IMR-90 (cell line): Measurements from ENCODE around the gene WDR37. TPM values are rescaled to one million over a fixed set of nuclear protein-coding genes. Genes with fewer than 3 reads are reported as not detected.

Experiments used
- ATAC-seq: fragments of 200-7000 bp; cut with Tn5 transposase; 2 replicates; pipeline ENCODE4 v1.9.1; 2020; ENCODE audit warnings: low read depth, mild to moderate bottlenecking, moderate library complexity
- BruUV-seq: library from RNA; stranded (reverse); fragments of 400-500 nt; replicated peaks from 2 replicates; lab custom pipeline; 2021; lab: Mats Ljungman, UMichigan
- CTCF ChIA-PET: fragments of 300-600 bp; formaldehyde crosslinking; extraction: SDS; loops from one replicate; lab custom pipeline; 2021; ENCODE audit warnings: antibody characterized with exemption; lab: Yijun Ruan, JAX
- POLR2A ChIA-PET: fragments of 300-600 bp; sonication (Branson Sonifier 250); formaldehyde crosslinking; loops from one replicate; lab custom pipeline; 2022; ENCODE audit warnings: antibody characterized with exemption; ENCODE audit not compliant: unreplicated experiment; lab: Charles Lee
- DNase-seq: peaks from one replicate; pipeline ENCODE4 v3.0.0; 2013
- H2AFZ ChIP-seq: replicated peaks from 2 replicates; pipeline ENCODE3; 2013; ENCODE audit warnings: low read length, mild to moderate bottlenecking; ENCODE audit not compliant: poor library complexity
- H2AK5ac ChIP-seq: 2 replicates; pipeline ENCODE4 v1.6.1; 2013; ENCODE audit warnings: low read depth, low read length, inconsistent platforms
- H2AK9ac ChIP-seq: replicated peaks from 2 replicates; pipeline ENCODE3; 2013; ENCODE audit warnings: mild to moderate bottlenecking, low read depth, low read length, moderate library complexity; ENCODE audit not compliant: poor library complexity
- H2BK120ac ChIP-seq: 2 replicates; pipeline ENCODE4 v1.6.1; 2013; ENCODE audit warnings: low read depth, low read length, inconsistent platforms
- H2BK15ac ChIP-seq: 3 replicates; pipeline ENCODE4 v1.6.1; 2013; ENCODE audit warnings: low read depth, low read length, inconsistent platforms
- H2BK20ac ChIP-seq: 2 replicates; pipeline ENCODE4 v1.6.1; 2013; ENCODE audit warnings: low read depth, mild to moderate bottlenecking, inconsistent platforms, low read length, moderate library complexity
- H2BK5ac ChIP-seq: 2 replicates; pipeline ENCODE4 v1.6.1; 2013; ENCODE audit warnings: mild to moderate bottlenecking, low read depth, low read length, inconsistent platforms; ENCODE audit not compliant: poor library complexity, severe bottlenecking
- H3K14ac ChIP-seq: replicated peaks from 2 replicates; pipeline ENCODE4 v1.6.1; 2013; ENCODE audit warnings: low read depth, low read length, inconsistent platforms
- H3K18ac ChIP-seq: 2 replicates; pipeline ENCODE4 v1.6.1; 2013; ENCODE audit warnings: low read depth, low read length, control low read depth
- H3K23ac ChIP-seq: 2 replicates; pipeline ENCODE4 v1.6.1; 2013; ENCODE audit warnings: low read depth, low read length, inconsistent platforms
- H3K27ac ChIP-seq: 2 replicates; pipeline ENCODE4 v1.5.1; 2013; ENCODE audit warnings: mild to moderate bottlenecking, control low read depth, low read length; ENCODE audit not compliant: insufficient read depth
- H3K27me3 ChIP-seq: 2 replicates; pipeline ENCODE4 v1.6.1; 2013; ENCODE audit warnings: low read length; ENCODE audit not compliant: control insufficient read depth, insufficient read depth
- H3K36me3 ChIP-seq: 2 replicates; pipeline ENCODE4 v1.6.1; 2013; ENCODE audit warnings: low read length, mixed read lengths; ENCODE audit not compliant: control insufficient read depth, insufficient read depth
- H3K4ac ChIP-seq: 2 replicates; pipeline ENCODE4 v1.6.1; 2013; ENCODE audit warnings: low read depth, low read length, inconsistent platforms
- H3K4me1 ChIP-seq: 2 replicates; pipeline ENCODE4 v1.6.1; 2013; ENCODE audit warnings: low read length, mixed read lengths; ENCODE audit not compliant: control insufficient read depth, insufficient read depth
- H3K4me2 ChIP-seq: 2 replicates; pipeline ENCODE4 v1.6.1; 2013; ENCODE audit warnings: low read depth, mild to moderate bottlenecking, control low read depth, low read length, moderate library complexity
- H3K4me3 ChIP-seq: 2 replicates; pipeline ENCODE4 v1.5.1; 2013; ENCODE audit warnings: low read depth, mild to moderate bottlenecking, control low read depth, low read length, moderate library complexity; ENCODE audit not compliant: insufficient read depth
- H3K56ac ChIP-seq: 2 replicates; pipeline ENCODE4 v1.6.1; 2013; ENCODE audit warnings: low read length, inconsistent platforms; ENCODE audit not compliant: insufficient read depth; ENCODE audit errors: extremely low read depth
- H3K79me1 ChIP-seq, 2 experiments: 2 replicates each; pipeline ENCODE4 v1.6.1; 2013; ENCODE audit warnings: low read length in 2 of 2, inconsistent platforms in 1 of 2, low read depth in 1 of 2
- H3K9ac ChIP-seq: 2 replicates; pipeline ENCODE4 v1.6.1; 2013; ENCODE audit warnings: low read depth, low read length, control low read depth
- H3K9me1 ChIP-seq: 2 replicates; pipeline ENCODE4 v1.6.1; 2013; ENCODE audit warnings: low read length, inconsistent platforms; ENCODE audit not compliant: insufficient read depth
- H3K9me3 ChIP-seq: 2 replicates; pipeline ENCODE4 v1.6.1; 2013; ENCODE audit warnings: low read length; ENCODE audit not compliant: control insufficient read depth, insufficient read depth
- H4K20me1 ChIP-seq: 2 replicates; pipeline ENCODE4 v1.6.1; 2013; ENCODE audit warnings: low read length, inconsistent platforms; ENCODE audit not compliant: insufficient read depth
- H4K5ac ChIP-seq: 2 replicates; pipeline ENCODE4 v1.6.1; 2013; ENCODE audit warnings: mild to moderate bottlenecking, low read depth, low read length, control low read depth
- H4K8ac ChIP-seq, 2 experiments: 2 replicates each; pipeline ENCODE4 v1.6.1; 2013; ENCODE audit warnings: low read depth in 2 of 2, low read length in 2 of 2, control low read depth in 1 of 2, inconsistent platforms in 1 of 2
- H4K91ac ChIP-seq: 2 replicates; pipeline ENCODE4 v1.6.1; 2013; ENCODE audit warnings: low read depth, low read length, inconsistent platforms; ENCODE audit not compliant: insufficient read depth
- BHLHE40 ChIP-seq: fragments of 150-350 bp; IDR thresholded peaks from 2 replicates; pipeline ENCODE4 v1.6.1; 2016; ENCODE audit warnings: mild to moderate bottlenecking, low read depth, low read length
- CHD1 ChIP-seq: IDR thresholded peaks from 2 replicates; pipeline ENCODE4 v1.6.1; 2012; ENCODE audit warnings: low read depth, low read length, improper control_type of control experiment
- CTCF ChIP-seq: conservative IDR thresholded peaks from 2 replicates; pipeline ENCODE4 v1.5.1; 2012; ENCODE audit warnings: mild to moderate bottlenecking, low read depth, low read length, improper control_type of control experiment
- FOS ChIP-seq: fragments of 150-350 bp; IDR thresholded peaks from 2 replicates; pipeline ENCODE4 v1.6.1; 2016; ENCODE audit warnings: low read depth, low read length
- MAZ ChIP-seq: IDR thresholded peaks from 2 replicates; pipeline ENCODE4 v1.6.1; 2012; ENCODE audit warnings: low read depth, mild to moderate bottlenecking, low read length, improper control_type of control experiment, moderate library complexity, borderline replicate concordance
- MXI1 ChIP-seq: IDR thresholded peaks from 2 replicates; pipeline ENCODE4 v1.6.1; 2012; ENCODE audit warnings: low read depth, mild to moderate bottlenecking, low read length, moderate library complexity, borderline replicate concordance
- RCOR1 ChIP-seq: IDR thresholded peaks from 2 replicates; pipeline ENCODE4 v1.6.1; 2012; ENCODE audit warnings: mild to moderate bottlenecking, low read length, improper control_type of control experiment; ENCODE audit not compliant: insufficient replicate concordance
- RFX5 ChIP-seq: IDR thresholded peaks from 2 replicates; pipeline ENCODE4 v1.8.0; 2012; ENCODE audit warnings: low read depth, mild to moderate bottlenecking, low read length, moderate library complexity
- SMC3 ChIP-seq: fragments of 150-350 bp; IDR thresholded peaks from 2 replicates; pipeline ENCODE4 v1.6.1; 2016; ENCODE audit warnings: low read depth, mild to moderate bottlenecking, antibody characterized with exemption, low read length, moderate library complexity
- WGBS, 2 experiments: methylation state at CpG; one replicate each; pipeline versions ENCODE4 v1.1.5 to v1.1.7; 2013; ENCODE audit warnings: missing lambda C conversion rate in 2 of 2; ENCODE audit not compliant: insufficient read length in 1 of 2; ENCODE audit errors: extremely low coverage in 2 of 2; 5-methylcytosine and 5-hydroxymethylcytosine counted together
- dilution Hi-C: fragments of 300-500 bp; cut with HindIII; formaldehyde crosslinking; loops from one replicate; pipeline ENCODE4 v1.14.3; 2018; ENCODE audit warnings: low sequenced_read_pairs; ENCODE audit not compliant: unreplicated experiment
- in situ Hi-C: fragments of 300-500 bp; cut with MboI; formaldehyde crosslinking; loops from 3 replicates; pipeline ENCODE4 v1.14.3; 2019; ENCODE audit warnings: low sequenced_read_pairs, inconsistent platforms, mixed read lengths
- intact Hi-C: fragments of 100-400 bp; cut with micrococcal nuclease; formaldehyde crosslinking; loops from 2 replicates; pipeline ENCODE4 v1.10.0; 2022
- polyA plus RNA-seq, 3 experiments: library from polyadenylated mRNA; depleted of rRNA; stranded (reverse); fragments of >200 nt; gene quantifications; 2 replicates each; pipeline ENCODE4 v1.2.3, GENCODE V29; 2012; ENCODE audit warnings: low replicate concordance in 1 of 3
- total RNA-seq: library from RNA; depleted of rRNA; stranded (reverse); fragments of >200 nt; gene quantifications from 2 replicates; pipeline ENCODE4 v1.2.3, GENCODE V29; 2012
- TF ChIP-seq, protein P1 (sequence below): fragments of 150-350 bp; IDR thresholded peaks from 2 replicates; pipeline ENCODE4 v1.6.1; 2016; ENCODE audit warnings: low read depth, mild to moderate bottlenecking, low read length, moderate library complexity, borderline replicate concordance

The WDR37 gene
- total and polyA plus RNA-seq, 2 of the 4 experiments (the other 2 are of a cell fraction) = 12.7 to 14.5 TPM

- Histone ChIP-seq H3K18ac (no peak overlapping the region), H2BK5ac (no peak overlapping the region), H3K56ac (no peak overlapping the region), H4K8ac (no peak overlapping the region), H3K27me3 (no peaks in the 10 kb centered on the region; the same call in 1 of the 2 replicates), H3K9me1 (no peaks in the 10 kb centered on the region), H3K4me1 (no peaks in the 10 kb centered on the region), H3K4me3 (no peak overlapping the region), H3K36me3 (no peaks in the 10 kb centered on the region), H4K91ac (no peak overlapping the region), H2BK120ac (no peak overlapping the region), H3K9ac (no peak overlapping the region), H2AFZ (no peak overlapping the region), H2AK5ac (no peak overlapping the region), H3K14ac (no peak overlapping the region), H3K23ac (no peak overlapping the region), H3K9me3 (peaks cover 5% of the 10 kb centered on the region), H3K79me1 (no peaks in the 10 kb centered on the region), H2BK15ac (no peak overlapping the region), H2BK20ac (no peak overlapping the region), H2AK9ac (no peak overlapping the region), H3K4me2 (no peak overlapping the region), H4K5ac (no peak overlapping the region), H3K4ac (no peak overlapping the region), H3K27ac (no peak overlapping the region), H4K20me1 (no peaks in the 10 kb centered on the region)
- CTCF ChIA-PET = interaction anchor here (0.7 kb wide), 1 partner anchor 1836 kb away, joined by 3 read pairs; no protein-coding TSS in a partner anchor
- 100% methylated on average over 1 of the region's 7 CpGs; no CpG with 5 or more reads in 1 of the 2 experiments for WGBS, 2 experiments
- DNase-seq (no peak), ATAC-seq (no peak)
- POLR2A ChIA-PET = no interaction called here
- BruUV-seq = no TSS peak
- in situ Hi-C loops = no loop called here
- intact Hi-C loops = no loop called here
- dilution Hi-C loops = no loop called here
- no peak for TF ChIP-seq FOS
- TF ChIP-seq CHD1 = no peak
- no peak for TF ChIP-seq RFX5
- TF ChIP-seq MXI1 = no peak
- no peak for TF ChIP-seq CTCF
- TF ChIP-seq RCOR1 = no peak
- TF ChIP-seq, protein P1, sequence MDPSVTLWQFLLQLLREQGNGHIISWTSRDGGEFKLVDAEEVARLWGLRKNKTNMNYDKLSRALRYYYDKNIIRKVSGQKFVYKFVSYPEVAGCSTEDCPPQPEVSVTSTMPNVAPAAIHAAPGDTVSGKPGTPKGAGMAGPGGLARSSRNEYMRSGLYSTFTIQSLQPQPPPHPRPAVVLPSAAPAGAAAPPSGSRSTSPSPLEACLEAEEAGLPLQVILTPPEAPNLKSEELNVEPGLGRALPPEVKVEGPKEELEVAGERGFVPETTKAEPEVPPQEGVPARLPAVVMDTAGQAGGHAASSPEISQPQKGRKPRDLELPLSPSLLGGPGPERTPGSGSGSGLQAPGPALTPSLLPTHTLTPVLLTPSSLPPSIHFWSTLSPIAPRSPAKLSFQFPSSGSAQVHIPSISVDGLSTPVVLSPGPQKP = no peak
- no peak for TF ChIP-seq SMC3
- no peak for TF ChIP-seq BHLHE40
- no peak for TF ChIP-seq MAZ
Observed at GRCh38 chr10:1141261-1141660, 85.1 kb downstream of the WDR37 start.
